Measurements from ENCODE around the gene RPS2. TPM values are rescaled to one million over a fixed set of nuclear protein-coding genes. Genes with fewer than 3 reads are reported as not detected.

RPS2 gene
- total RNA-seq, 1 experiment from 2014 or later = 4,395 TPM

DNA sequence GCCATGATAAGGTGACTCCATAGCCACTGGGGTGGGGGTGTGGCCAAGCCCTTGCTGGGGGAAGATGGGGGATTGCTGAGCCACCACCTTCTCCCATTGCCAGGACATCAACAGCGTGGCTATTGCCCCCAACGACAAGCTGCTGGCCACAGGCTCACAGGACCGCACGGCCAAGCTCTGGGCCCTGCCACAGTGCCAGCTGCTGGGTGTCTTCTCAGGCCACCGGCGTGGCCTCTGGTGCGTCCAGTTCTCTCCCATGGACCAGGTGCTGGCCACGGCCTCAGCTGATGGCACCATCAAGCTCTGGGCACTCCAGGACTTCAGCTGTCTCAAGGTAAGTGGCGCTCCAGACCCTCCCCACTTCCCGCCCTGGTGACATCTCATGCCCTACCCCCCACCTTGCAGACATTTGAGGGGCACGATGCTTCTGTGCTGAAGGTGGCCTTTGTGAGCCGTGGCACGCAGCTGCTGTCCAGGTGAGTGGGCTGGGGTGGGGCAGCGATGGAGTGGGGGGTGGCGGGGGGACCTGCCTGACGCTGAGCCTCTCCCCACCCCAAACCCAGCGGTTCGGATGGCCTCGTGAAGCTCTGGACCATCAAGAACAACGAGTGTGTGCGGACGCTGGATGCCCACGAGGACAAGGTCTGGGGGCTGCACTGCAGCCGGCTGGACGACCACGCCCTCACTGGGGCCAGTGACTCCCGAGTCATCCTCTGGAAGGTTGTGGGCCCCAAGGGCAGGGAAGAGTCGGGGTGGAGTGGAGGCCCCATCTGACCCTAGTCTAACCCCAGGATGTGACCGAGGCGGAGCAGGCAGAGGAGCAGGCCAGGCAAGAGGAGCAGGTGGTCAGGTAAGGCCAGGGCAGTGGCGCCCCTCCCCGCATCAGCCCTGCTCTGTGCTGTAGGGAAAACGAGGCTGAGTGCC lies 12.6 kb upstream of the RPS2 start:
- no peak for ATAC-seq
- TF ChIP-seq PRDM15 (CRISPR knock-in tag; IDR thresholded peaks at IDR 0.05) = no peak
- no peak for TF ChIP-seq ELF4 (CRISPR knock-in tag; IDR thresholded peaks at IDR 0.05; ENCODE audit: low read depth)
- no peak for TF ChIP-seq EMX1 (CRISPR knock-in tag; IDR thresholded peaks at IDR 0.05)
- Mint-ChIP-seq H3K36me3 (peaks cover 10% of the 10 kb centered on the region), H3K4me3 (no peak overlapping the region), H3K4me1 (peaks cover 18% of the 10 kb centered on the region), H3K27me3 (ENCODE audit: low read depth) (peaks cover 26% of the 10 kb centered on the region), H3K27ac (no peak overlapping the region), H3K9me3 (no peaks in the 10 kb centered on the region)
- ChIA-PET CTCF (interaction anchor here (0.7 to 1.5 kb wide), 2 partner anchors 27 to 82 kb away, joined by 3 to 4 read pairs; no protein-coding TSS in a partner anchor), POLR2A (no interaction called here)
- DNase-seq (ENCODE audit: low spot score) = no peak

- Mint-ChIP-seq H3K36me3 (peaks cover 10% of the 10 kb centered on the region), H3K4me1 (peaks cover 17% of the 10 kb centered on the region), H3K4me3 (no peak overlapping the region), H3K27me3 (ENCODE audit: low read depth) (peaks cover 16% of the 10 kb centered on the region), H3K27ac (no peak overlapping the region), H3K9me3 (no peaks in the 10 kb centered on the region)
- POLR2A ChIA-PET = no interaction called here
- TF ChIP-seq FOXJ3 (CRISPR knock-in tag; IDR thresholded peaks at IDR 0.05; ENCODE audit: borderline replicate concordance) (no peak), ZNF317 (CRISPR knock-in tag; IDR thresholded peaks at IDR 0.05; ENCODE audit: borderline replicate concordance, low read depth) (no peak), JAZF1 (CRISPR knock-in tag; IDR thresholded peaks at IDR 0.05) (no peak), HMGA2 (CRISPR knock-in tag; IDR thresholded peaks at IDR 0.05) (no peak), GTF2I (CRISPR knock-in tag; conservative IDR thresholded peaks at IDR 0.05) (no peak), MYBL2 (CRISPR knock-in tag; IDR thresholded peaks at IDR 0.05) (no peak), HMGXB4 (CRISPR knock-in tag; IDR thresholded peaks at IDR 0.05) (no peak), SOX15 (CRISPR knock-in tag; IDR thresholded peaks at IDR 0.05) (no peak), ATF1 (CRISPR knock-in tag; IDR thresholded peaks at IDR 0.05) (no peak), EMX1 (CRISPR knock-in tag; IDR thresholded peaks at IDR 0.05) (no peak), PRRX2 (CRISPR knock-in tag; IDR thresholded peaks at IDR 0.05) (no peak)
- TF ChIP-seq, protein P1, sequence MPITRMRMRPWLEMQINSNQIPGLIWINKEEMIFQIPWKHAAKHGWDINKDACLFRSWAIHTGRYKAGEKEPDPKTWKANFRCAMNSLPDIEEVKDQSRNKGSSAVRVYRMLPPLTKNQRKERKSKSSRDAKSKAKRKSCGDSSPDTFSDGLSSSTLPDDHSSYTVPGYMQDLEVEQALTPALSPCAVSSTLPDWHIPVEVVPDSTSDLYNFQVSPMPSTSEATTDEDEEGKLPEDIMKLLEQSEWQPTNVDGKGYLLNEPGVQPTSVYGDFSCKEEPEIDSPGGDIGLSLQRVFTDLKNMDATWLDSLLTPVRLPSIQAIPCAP (CRISPR knock-in tag; IDR thresholded peaks at IDR 0.05) = no peak
- TF ChIP-seq, protein P2, sequence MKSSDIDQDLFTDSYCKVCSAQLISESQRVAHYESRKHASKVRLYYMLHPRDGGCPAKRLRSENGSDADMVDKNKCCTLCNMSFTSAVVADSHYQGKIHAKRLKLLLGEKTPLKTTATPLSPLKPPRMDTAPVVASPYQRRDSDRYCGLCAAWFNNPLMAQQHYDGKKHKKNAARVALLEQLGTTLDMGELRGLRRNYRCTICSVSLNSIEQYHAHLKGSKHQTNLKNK (CRISPR knock-in tag; IDR thresholded peaks at IDR 0.05) = no peak
- ATAC-seq = no peak
- no peak for DNase-seq (ENCODE audit: low spot score)
- CTCF ChIA-PET = no interaction called here
Observed at GRCh38 chr16:1976216-1976520, 11.5 kb upstream of the RPS2 start.
